Measurements from ENCODE around the gene RAB1A. TPM values are rescaled to one million over a fixed set of nuclear protein-coding genes. Genes with fewer than 3 reads are reported as not detected.

RAB1A gene
- total and polyA plus RNA-seq, 4 donors, result 104 to 159 (median 136) TPM

GRCh38 chr2:65107530-65107929 lies 22.4 kb downstream of the RAB1A start:
- 89% methylated on average over 5 of the region's 5 CpGs for WGBS, 2 donors
- Histone ChIP-seq H3K9me3 (ENCODE audit: control insufficient read depth in 4 of 4, insufficient read depth in 3 of 4, low read length in 3 of 4) (no peaks in the 10 kb centered on the region), H3K4me1 (ENCODE audit: control insufficient read depth in 5 of 5, insufficient read depth in 5 of 5, low read length in 5 of 5) (peaks cover 0 to 8% (median 0%) of the 10 kb centered on the region in 5 donors), H3K36me3 (ENCODE audit: control insufficient read depth in 4 of 4, insufficient read depth in 4 of 4, low read length in 4 of 4) (peaks cover 0 to 13% (median 3%) of the 10 kb centered on the region in 4 donors), H3K9ac (ENCODE audit: insufficient read depth in 1 of 2, low read length in 2 of 2) (no peak overlapping the region), H3K4me3 (no peak overlapping the region), H3K27ac (ENCODE audit: low read depth in 1 of 2, low read length in 1 of 2) (no peak overlapping the region), H3K27me3 (ENCODE audit: control insufficient read depth in 3 of 3, insufficient read depth in 3 of 3, low read length in 2 of 3) (no peaks in the 10 kb centered on the region)
- no peak for ATAC-seq (ENCODE audit: insufficient read depth, low FRiP score)
- no peak for TF ChIP-seq CTCF (IDR thresholded peaks at IDR 0.05; ENCODE audit: control extremely low read depth, extremely low read depth)
- DNase-seq, result no peak

GRCh38 chr2:65103013-65103715 lies 26.7 kb downstream of the RAB1A start:
- DNase-seq (peak; percentile 66 to 80 (median 72)), ATAC-seq (ENCODE audit: insufficient read depth, low FRiP score) (no peak)
- Histone ChIP-seq H3K9ac (ENCODE audit: insufficient read depth in 1 of 2, low read length in 2 of 2) (no peak overlapping the region), H3K9me3 (ENCODE audit: control insufficient read depth in 4 of 4, insufficient read depth in 3 of 4, low read length in 3 of 4) (no peaks in the 10 kb centered on the region), H3K27me3 (ENCODE audit: control insufficient read depth in 3 of 3, insufficient read depth in 3 of 3, low read length in 2 of 3) (no peaks in the 10 kb centered on the region), H3K27ac (ENCODE audit: low read depth in 1 of 2, low read length in 1 of 2) (no peak overlapping the region), H3K4me1 (ENCODE audit: control insufficient read depth in 5 of 5, insufficient read depth in 5 of 5, low read length in 5 of 5) (peaks cover 0 to 8% (median 0%) of the 10 kb centered on the region in 5 donors), H3K4me3 (no peak overlapping the region), H3K36me3 (ENCODE audit: control insufficient read depth in 4 of 4, insufficient read depth in 4 of 4, low read length in 4 of 4) (peaks cover 10 to 15% (median 14%) of the 10 kb centered on the region in 4 donors)
- 78 to 91% methylated on average over 6 of the region's 6 CpGs for WGBS, 2 donors
- no peak for TF ChIP-seq CTCF (IDR thresholded peaks at IDR 0.05; ENCODE audit: control extremely low read depth, extremely low read depth)

GRCh38 chr2:65101071-65101470 lies 28.8 kb downstream of the RAB1A start:
- DNase-seq (no peak), ATAC-seq (ENCODE audit: insufficient read depth, low FRiP score) (no peak)
- Histone ChIP-seq H3K9me3 (ENCODE audit: control insufficient read depth in 4 of 4, insufficient read depth in 3 of 4, low read length in 3 of 4) (no peaks in the 10 kb centered on the region), H3K4me3 (no peak overlapping the region), H3K27ac (ENCODE audit: low read depth in 1 of 2, low read length in 1 of 2) (no peak overlapping the region), H3K4me1 (ENCODE audit: control insufficient read depth in 5 of 5, insufficient read depth in 5 of 5, low read length in 5 of 5) (peaks cover 0 to 8% (median 4%) of the 10 kb centered on the region in 5 donors), H3K27me3 (ENCODE audit: control insufficient read depth in 3 of 3, insufficient read depth in 3 of 3, low read length in 2 of 3) (no peaks in the 10 kb centered on the region), H3K9ac (ENCODE audit: insufficient read depth in 1 of 2, low read length in 2 of 2) (no peak overlapping the region), H3K36me3 (ENCODE audit: control insufficient read depth in 4 of 4, insufficient read depth in 4 of 4, low read length in 4 of 4) (peaks cover 15 to 22% (median 21%) of the 10 kb centered on the region in 4 donors)
- no peak for TF ChIP-seq CTCF (IDR thresholded peaks at IDR 0.05; ENCODE audit: control extremely low read depth, extremely low read depth)
- WGBS, 2 donors, result 76 to 82% methylated on average over 3 of the region's 3 CpGs

All from lung (tissue), 12 donors.